ENCODE results near the gene NTM. TPM values are rescaled to one million over a fixed set of nuclear protein-coding genes. Genes with fewer than 3 reads are reported as not detected.
A peak's percentile ranks its signal among the peaks of the same experiment; 100 is the strongest.

The NTM gene
- total RNA-seq, 1 experiment from 2014 or later = 0.73 TPM

GRCh38 chr11:131667566-131667965 lies 297.2 kb downstream of the NTM start:
- Histone ChIP-seq H3K27me3 (replicated peaks; ENCODE audit: control insufficient read depth, insufficient read depth, low read length) (no peaks in the 10 kb centered on the region), H3K4me1 (no peaks in the 10 kb centered on the region), H3K9me3 (no peaks in the 10 kb centered on the region), H3K36me3 (ENCODE audit: control insufficient read depth, insufficient read depth, low read length) (no peaks in the 10 kb centered on the region), H3K4me3 (ENCODE audit: low read depth, low read length) (no peak overlapping the region)
- DNase-seq = no peak
- no peaks in the 10 kb centered on the region for H3K9me3 Mint-ChIP-seq (ENCODE audit: unreplicated experiment)
- intact Hi-C loops (cut with micrococcal nuclease; ENCODE audit: unreplicated experiment) = no loop called here
- no TSS peak for BruUV-seq (replicated peaks)
- no peaks in the 10 kb centered on the region for H3K4me1 Mint-ChIP-seq (ENCODE audit: low read depth, unreplicated experiment)
- no peaks in the 10 kb centered on the region for H3K36me3 Mint-ChIP-seq (ENCODE audit: insufficient read depth, unreplicated experiment)
- H3K27ac Mint-ChIP-seq (ENCODE audit: unreplicated experiment) = no peak overlapping the region
- no peak overlapping the region for H3K4me3 Mint-ChIP-seq (ENCODE audit: unreplicated experiment)
- no peak for TF ChIP-seq CTCF (IDR thresholded peaks at IDR 0.05; ENCODE audit: insufficient read depth in 1 of 2, low read depth in 1 of 2, low read length in 1 of 2, severe bottlenecking in 1 of 2, unreplicated experiment in 1 of 2)
- ChIA-PET CTCF (no interaction called here), POLR2A (no interaction called here)
- H3K27me3 Mint-ChIP-seq (ENCODE audit: insufficient read depth, unreplicated experiment) = peaks cover 22% of the 10 kb centered on the region

GRCh38 chr11:131668500-131669400 lies 298.3 kb downstream of the NTM start:
- Mint-ChIP-seq H3K27ac (ENCODE audit: unreplicated experiment) (no peak overlapping the region), H3K27me3 (ENCODE audit: insufficient read depth, unreplicated experiment) (peaks cover 18% of the 10 kb centered on the region)

GRCh38 chr11:131669401-131669780 lies 299.0 kb downstream of the NTM start:
- Histone ChIP-seq H3K27me3 (replicated peaks; ENCODE audit: control insufficient read depth, insufficient read depth, low read length) (no peaks in the 10 kb centered on the region), H3K4me3 (ENCODE audit: low read depth, low read length) (no peak overlapping the region), H3K4me1 (no peaks in the 10 kb centered on the region), H3K9me3 (no peaks in the 10 kb centered on the region), H3K36me3 (ENCODE audit: control insufficient read depth, insufficient read depth, low read length) (no peaks in the 10 kb centered on the region)
- BruUV-seq (replicated peaks) = no TSS peak
- ChIA-PET POLR2A (no interaction called here), CTCF (interaction anchor here (0.9 to 1.0 kb wide), 3 partner anchors 12 to 605 kb away, joined by 3 to 8 read pairs (median 3); no protein-coding TSS in a partner anchor)
- Mint-ChIP-seq H3K27me3 (ENCODE audit: insufficient read depth, unreplicated experiment) (peaks cover 18% of the 10 kb centered on the region), H3K4me1 (ENCODE audit: low read depth, unreplicated experiment) (no peaks in the 10 kb centered on the region), H3K4me3 (ENCODE audit: unreplicated experiment) (no peak overlapping the region), H3K27ac (ENCODE audit: unreplicated experiment) (no peak overlapping the region), H3K36me3 (ENCODE audit: insufficient read depth, unreplicated experiment) (peaks cover 5% of the 10 kb centered on the region), H3K9me3 (ENCODE audit: unreplicated experiment) (no peaks in the 10 kb centered on the region)
- TF ChIP-seq CTCF (IDR thresholded peaks at IDR 0.05; ENCODE audit: insufficient read depth in 1 of 2, low read depth in 1 of 2, low read length in 1 of 2, severe bottlenecking in 1 of 2, unreplicated experiment in 1 of 2) = no peak
- DNase-seq = peak in 1 of 2 experiments; percentile 24
- intact Hi-C loops (cut with micrococcal nuclease; ENCODE audit: unreplicated experiment) = no loop called here

More at GRCh38 chr11:131668500-131669400, 298.3 kb downstream of the NTM start:
- no peaks in the 10 kb centered on the region for H3K4me1 Mint-ChIP-seq (ENCODE audit: low read depth, unreplicated experiment)
- peaks cover 3% of the 10 kb centered on the region for H3K36me3 Mint-ChIP-seq (ENCODE audit: insufficient read depth, unreplicated experiment)
- BruUV-seq (replicated peaks) = no TSS peak
- intact Hi-C loops (cut with micrococcal nuclease; ENCODE audit: unreplicated experiment) = no loop called here
- Histone ChIP-seq H3K27me3 (replicated peaks; ENCODE audit: control insufficient read depth, insufficient read depth, low read length) (no peaks in the 10 kb centered on the region), H3K4me1 (no peaks in the 10 kb centered on the region), H3K4me3 (ENCODE audit: low read depth, low read length) (no peak overlapping the region), H3K9me3 (no peaks in the 10 kb centered on the region), H3K36me3 (ENCODE audit: control insufficient read depth, insufficient read depth, low read length) (no peaks in the 10 kb centered on the region)
- CTCF ChIA-PET = interaction anchor here (0.9 to 1.0 kb wide), 3 partner anchors 11 to 604 kb away, joined by 3 to 8 read pairs (median 3); no protein-coding TSS in a partner anchor
- no peaks in the 10 kb centered on the region for H3K9me3 Mint-ChIP-seq (ENCODE audit: unreplicated experiment)
- no peak overlapping the region for H3K4me3 Mint-ChIP-seq (ENCODE audit: unreplicated experiment)
- TF ChIP-seq CTCF (IDR thresholded peaks at IDR 0.05; ENCODE audit: insufficient read depth in 1 of 2, low read depth in 1 of 2, low read length in 1 of 2, severe bottlenecking in 1 of 2, unreplicated experiment in 1 of 2) = peak; percentile 73 to 76
- POLR2A ChIA-PET = no interaction called here
- DNase-seq = peak; percentile 69 to 70

Data from Caco-2 (cell line).